ENCODE results near the gene ROBO1.

Gene ROBO1

GRCh38 chr3:78668302-78668701, 1099.5 kb downstream of the ROBO1 start:
- TF ChIP-seq, protein P1, sequence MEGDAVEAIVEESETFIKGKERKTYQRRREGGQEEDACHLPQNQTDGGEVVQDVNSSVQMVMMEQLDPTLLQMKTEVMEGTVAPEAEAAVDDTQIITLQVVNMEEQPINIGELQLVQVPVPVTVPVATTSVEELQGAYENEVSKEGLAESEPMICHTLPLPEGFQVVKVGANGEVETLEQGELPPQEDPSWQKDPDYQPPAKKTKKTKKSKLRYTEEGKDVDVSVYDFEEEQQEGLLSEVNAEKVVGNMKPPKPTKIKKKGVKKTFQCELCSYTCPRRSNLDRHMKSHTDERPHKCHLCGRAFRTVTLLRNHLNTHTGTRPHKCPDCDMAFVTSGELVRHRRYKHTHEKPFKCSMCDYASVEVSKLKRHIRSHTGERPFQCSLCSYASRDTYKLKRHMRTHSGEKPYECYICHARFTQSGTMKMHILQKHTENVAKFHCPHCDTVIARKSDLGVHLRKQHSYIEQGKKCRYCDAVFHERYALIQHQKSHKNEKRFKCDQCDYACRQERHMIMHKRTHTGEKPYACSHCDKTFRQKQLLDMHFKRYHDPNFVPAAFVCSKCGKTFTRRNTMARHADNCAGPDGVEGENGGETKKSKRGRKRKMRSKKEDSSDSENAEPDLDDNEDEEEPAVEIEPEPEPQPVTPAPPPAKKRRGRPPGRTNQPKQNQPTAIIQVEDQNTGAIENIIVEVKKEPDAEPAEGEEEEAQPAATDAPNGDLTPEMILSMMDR (IDR thresholded peaks at IDR 0.05; ENCODE audit: low read depth, low read length): no peak
- DNase-seq (ENCODE audit: low read depth, low spot score): no peak
- no peak overlapping the region for H3K4me3 ChIP-seq (ENCODE audit: low read depth, low read length)
- in situ Hi-C loops (cut with HindIII; ENCODE audit: low sequenced_read_pairs): no loop called here

- no peak overlapping the region for H3K4me3 ChIP-seq (ENCODE audit: low read depth, low read length)
- peak; percentile 64 for DNase-seq (ENCODE audit: low read depth, low spot score)
- in situ Hi-C loops (cut with HindIII; ENCODE audit: low sequenced_read_pairs): no loop called here
- TF ChIP-seq, protein P1 (IDR thresholded peaks at IDR 0.05; ENCODE audit: low read depth, low read length): no peak
These were observed 1101.4 kb downstream of the ROBO1 start for GRCh38 chr3:78666470-78666800.

GRCh38 chr3:78665776-78666469, 1101.9 kb downstream of the ROBO1 start:
- in situ Hi-C loops (cut with HindIII; ENCODE audit: low sequenced_read_pairs): no loop called here
- TF ChIP-seq, protein P1 (IDR thresholded peaks at IDR 0.05; ENCODE audit: low read depth, low read length): no peak
- no peak for DNase-seq (ENCODE audit: low read depth, low spot score)
- no peak overlapping the region for H3K4me3 ChIP-seq (ENCODE audit: low read depth, low read length)

- DNase-seq (ENCODE audit: low read depth, low spot score): no peak
- TF ChIP-seq, protein P1 (IDR thresholded peaks at IDR 0.05; ENCODE audit: low read depth, low read length): no peak
- in situ Hi-C loops (cut with HindIII; ENCODE audit: low sequenced_read_pairs): no loop called here
- H3K4me3 ChIP-seq (ENCODE audit: low read depth, low read length): no peak overlapping the region
These were observed 1102.7 kb downstream of the ROBO1 start for GRCh38 chr3:78665101-78665500.

GRCh38 chr3:78660957-78661356, 1106.8 kb downstream of the ROBO1 start:
- H3K4me3 ChIP-seq (ENCODE audit: low read depth, low read length): no peak overlapping the region
- TF ChIP-seq, protein P1 (IDR thresholded peaks at IDR 0.05; ENCODE audit: low read depth, low read length): no peak
- DNase-seq (ENCODE audit: low read depth, low spot score): no peak
- in situ Hi-C loops (cut with HindIII; ENCODE audit: low sequenced_read_pairs): no loop called here

DNA sequence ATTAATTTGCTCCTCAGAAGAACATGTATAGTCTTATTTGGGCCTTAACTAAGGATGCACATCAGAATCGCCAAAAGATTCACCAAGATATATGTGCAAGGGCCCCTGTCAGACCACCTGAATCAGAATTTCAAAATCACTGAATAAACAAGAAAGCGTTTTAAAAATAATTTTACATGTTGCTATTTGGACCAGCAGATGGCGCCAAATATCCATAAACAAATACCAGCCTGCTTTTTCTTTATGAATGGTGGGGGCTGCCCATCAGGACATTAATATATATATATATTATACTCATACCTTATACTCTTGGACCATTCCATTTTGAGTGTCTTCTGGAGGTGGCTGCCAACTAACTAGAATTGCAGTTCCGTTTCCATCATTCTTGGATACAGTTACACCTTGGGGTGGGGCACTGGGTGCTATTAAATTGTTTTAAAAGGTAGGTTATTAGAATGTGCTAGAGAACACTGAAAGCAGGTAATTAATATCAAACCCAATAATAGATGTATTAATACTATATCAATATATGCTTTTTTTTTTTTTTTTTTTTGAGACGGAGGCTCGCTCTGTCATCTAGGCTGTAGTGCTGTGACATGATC, 1108.3 kb downstream of the ROBO1 start:
- H3K4me3 ChIP-seq (ENCODE audit: low read depth, low read length): no peak overlapping the region
- TF ChIP-seq, protein P1 (IDR thresholded peaks at IDR 0.05; ENCODE audit: low read depth, low read length): peak; percentile 48
- DNase-seq (ENCODE audit: low read depth, low spot score): peak; percentile 61
- in situ Hi-C loops (cut with HindIII; ENCODE audit: low sequenced_read_pairs): no loop called here
